ENCODE data around the gene KCNJ6.
"Not testable (repeated sequence)": the region's sequence is repeated elsewhere in the genome, so short reads cannot be mapped to it uniquely, and the experiment has no call there.

KCNJ6 gene

DNA sequence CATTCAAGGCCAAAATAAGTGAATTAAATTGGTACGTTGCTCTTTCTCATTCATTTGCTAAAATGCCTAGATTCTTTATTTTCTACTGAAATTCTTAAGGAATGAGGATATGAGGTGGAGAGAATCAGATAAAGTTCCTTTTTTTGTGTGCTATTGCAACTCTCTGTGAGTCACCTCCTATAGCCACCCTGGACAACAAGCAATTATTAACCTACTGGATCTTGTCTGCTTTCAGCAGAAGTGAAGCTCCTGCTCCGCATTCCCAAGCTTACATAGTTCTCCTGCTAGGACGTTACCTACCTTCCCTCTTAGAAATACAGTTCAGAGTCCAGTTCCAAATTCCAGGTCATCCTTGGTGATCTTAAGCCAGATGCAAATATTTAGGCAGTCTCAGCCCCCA lies 4.8 kb upstream of the KCNJ6 start:
- TF ChIP-seq CTCF (IDR thresholded peaks at IDR 0.05; ENCODE audit: insufficient read depth, low read depth, low read length, missing control alignments) = no peak
- DNase-seq (ENCODE audit: low read depth) = no peak
- no peak overlapping the region for H3K4me3 ChIP-seq (ENCODE audit: low read length)

DNA sequence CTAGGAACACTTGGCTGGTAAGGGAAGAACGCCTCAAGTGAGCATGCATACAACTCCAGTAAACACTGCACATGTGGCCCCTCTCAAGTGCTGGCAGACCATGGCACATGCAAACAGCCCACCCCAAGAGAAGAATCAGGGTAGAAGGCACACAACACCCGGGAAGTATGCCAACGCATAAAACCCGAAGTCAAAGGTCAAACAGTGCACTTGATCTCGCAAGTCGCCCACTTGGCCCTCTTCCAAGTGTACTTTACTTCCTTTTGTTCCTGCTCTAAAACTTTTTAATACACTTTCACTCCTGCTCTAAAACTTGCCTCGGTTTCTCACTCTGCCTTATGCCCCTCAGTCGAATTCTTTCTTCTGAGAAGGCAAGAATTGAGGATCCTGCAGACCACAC lies 4.0 kb upstream of the KCNJ6 start:
- H3K4me3 ChIP-seq (ENCODE audit: low read length); DNase-seq (ENCODE audit: low read depth): not testable (repeated sequence)

- TF ChIP-seq CTCF (IDR thresholded peaks at IDR 0.05; ENCODE audit: insufficient read depth, low read depth, low read length, missing control alignments) = no peak
- peak; percentile 67 for DNase-seq (ENCODE audit: low read depth)
- H3K4me3 ChIP-seq (ENCODE audit: low read length) = no peak overlapping the region
Observed at GRCh38 chr21:37917612-37918011, 1.4 kb upstream of the KCNJ6 start.

DNA sequence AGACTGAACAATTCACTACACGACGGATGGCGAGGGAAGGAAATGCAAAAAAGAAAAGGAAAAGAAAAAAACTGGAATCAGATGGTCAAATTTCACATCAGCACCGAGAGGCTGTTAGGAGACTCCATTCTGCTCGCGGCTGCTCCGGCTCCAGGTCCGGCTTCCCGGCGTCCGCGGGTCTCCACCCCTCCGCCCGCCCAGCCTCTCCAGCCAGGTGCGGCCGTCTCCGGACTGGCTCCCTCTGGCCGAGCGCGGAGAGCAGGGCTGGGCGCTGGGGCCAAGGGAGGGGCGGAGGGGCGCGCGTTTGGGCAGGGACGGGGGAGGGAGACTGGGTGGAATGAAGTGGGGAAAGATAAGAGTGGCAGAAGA lies 332 bp downstream of the KCNJ6 start:
- no peak for DNase-seq (ENCODE audit: low read depth)
- TF ChIP-seq CTCF (IDR thresholded peaks at IDR 0.05; ENCODE audit: insufficient read depth, low read depth, low read length, missing control alignments) = no peak
- no peak overlapping the region for H3K4me3 ChIP-seq (ENCODE audit: low read length)

DNA sequence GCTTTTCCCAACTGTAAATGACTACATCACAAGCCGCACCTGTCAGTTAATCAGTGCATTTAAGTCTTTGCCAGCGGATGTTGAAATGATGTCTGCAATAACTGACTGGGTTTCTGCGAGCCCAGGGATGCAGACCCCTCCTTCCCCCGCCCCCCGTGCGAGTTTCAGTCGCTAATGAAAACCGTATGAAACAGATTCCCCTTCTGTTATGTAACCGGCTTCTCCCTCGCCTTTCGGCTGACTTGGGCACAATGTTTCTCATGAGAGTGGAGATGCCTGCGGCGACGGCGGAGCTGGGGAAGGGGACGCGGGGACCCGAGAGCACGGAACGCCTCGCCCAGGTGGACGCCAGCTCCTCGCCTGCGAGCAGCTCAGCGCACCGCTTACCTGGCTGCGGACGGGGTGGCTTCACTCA lies 753 bp downstream of the KCNJ6 start:
- no peak overlapping the region for H3K4me3 ChIP-seq (ENCODE audit: low read length)
- no peak for TF ChIP-seq CTCF (IDR thresholded peaks at IDR 0.05; ENCODE audit: insufficient read depth, low read depth, low read length, missing control alignments)
- no peak for DNase-seq (ENCODE audit: low read depth)

DNA sequence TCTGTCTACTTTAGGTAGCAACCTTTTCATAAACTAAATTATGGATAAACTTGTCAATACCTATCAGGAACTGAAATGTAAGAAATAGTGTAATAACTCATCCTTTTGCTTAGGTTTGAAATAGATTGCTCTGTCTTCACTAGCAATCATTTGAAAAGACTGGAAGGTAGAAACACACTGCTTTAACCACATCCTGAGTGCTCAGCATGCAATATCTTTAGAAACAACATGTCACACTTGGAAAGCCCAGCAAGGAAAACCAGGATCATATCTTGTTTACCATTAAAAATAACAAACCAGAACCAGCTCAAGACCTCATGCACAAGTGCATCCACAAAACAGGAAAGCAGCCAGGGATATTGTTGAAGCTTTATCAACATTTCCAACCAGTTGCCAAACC lies 3.6 kb downstream of the KCNJ6 start:
- H3K4me3 ChIP-seq (ENCODE audit: low read length) = no peak overlapping the region
- TF ChIP-seq CTCF (IDR thresholded peaks at IDR 0.05; ENCODE audit: insufficient read depth, low read depth, low read length, missing control alignments) = no peak
- no peak for DNase-seq (ENCODE audit: low read depth)

DNA sequence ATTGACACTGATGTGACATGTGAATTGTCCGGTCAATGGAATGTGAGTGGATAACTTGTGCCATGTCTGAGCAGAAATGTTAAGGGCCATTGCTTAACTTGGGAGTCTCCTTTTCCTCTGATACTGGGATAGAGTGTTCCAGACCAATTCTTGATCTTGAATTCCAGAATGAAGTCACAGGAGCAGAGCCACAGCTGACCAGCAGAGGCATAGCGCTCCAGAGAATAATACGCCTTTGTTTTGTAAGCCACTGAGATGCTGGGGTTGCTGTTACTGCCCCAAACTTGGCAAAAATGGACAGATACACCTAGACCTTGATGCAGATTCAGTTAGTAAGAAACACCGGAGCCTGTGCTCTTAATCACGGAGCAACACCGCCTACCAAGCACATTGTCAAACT lies 6.3 kb downstream of the KCNJ6 start:
- H3K4me3 ChIP-seq (ENCODE audit: low read length) = no peak overlapping the region
- no peak for TF ChIP-seq CTCF (IDR thresholded peaks at IDR 0.05; ENCODE audit: insufficient read depth, low read depth, low read length, missing control alignments)
- no peak for DNase-seq (ENCODE audit: low read depth)

GRCh38 chr21:37908691-37909090 lies 7.6 kb downstream of the KCNJ6 start:
- TF ChIP-seq CTCF (IDR thresholded peaks at IDR 0.05; ENCODE audit: insufficient read depth, low read depth, low read length, missing control alignments) = no peak
- no peak overlapping the region for H3K4me3 ChIP-seq (ENCODE audit: low read length)
- DNase-seq (ENCODE audit: low read depth) = no peak

Measured in epithelial cell of esophagus (primary cell).